Measurements from ENCODE around the gene SLC35G3.
"Not testable (repeated sequence)": the region's sequence is repeated elsewhere in the genome, so short reads cannot be mapped to it uniquely, and the experiment has no call there.

SLC35G3 gene

GRCh38 chr17:35213412-35213940 is 19.3 kb upstream of the SLC35G3 start:
- no peak for FAIRE-seq
- no peak for DNase-seq (ENCODE audit: extremely low spot score, insufficient read length, low read depth)

- FAIRE-seq (no peak), DNase-seq (ENCODE audit: extremely low spot score, insufficient read length, low read depth) (no peak)
Observed at GRCh38 chr17:35212668-35213067, 18.5 kb upstream of the SLC35G3 start.

GRCh38 chr17:35210741-35211140 is 16.5 kb upstream of the SLC35G3 start:
- no peak for DNase-seq (ENCODE audit: extremely low spot score, insufficient read length, low read depth)
- FAIRE-seq = no peak

- DNase-seq (ENCODE audit: extremely low spot score, insufficient read length, low read depth); FAIRE-seq: not testable (repeated sequence)
Observed at GRCh38 chr17:35202582-35202981, 8.4 kb upstream of the SLC35G3 start.

- FAIRE-seq; DNase-seq (ENCODE audit: extremely low spot score, insufficient read length, low read depth): not testable (repeated sequence)
Observed at GRCh38 chr17:35195062-35195461, 869 bp upstream of the SLC35G3 start.

- FAIRE-seq (peak; percentile 45), DNase-seq (ENCODE audit: extremely low spot score, insufficient read length, low read depth) (no peak)
Observed at GRCh38 chr17:35192708-35193107, 1.5 kb downstream of the SLC35G3 start.

GRCh38 chr17:35191001-35191695 is 3.0 kb downstream of the SLC35G3 start:
- FAIRE-seq = no peak

GRCh38 chr17:35189291-35189690 is 4.9 kb downstream of the SLC35G3 start:
- FAIRE-seq (no peak), DNase-seq (ENCODE audit: extremely low spot score, insufficient read length, low read depth) (no peak)

More at GRCh38 chr17:35191001-35191695, 3.0 kb downstream of the SLC35G3 start:
- no peak for DNase-seq (ENCODE audit: extremely low spot score, insufficient read length, low read depth)

- DNase-seq (ENCODE audit: extremely low spot score, insufficient read length, low read depth) = no peak
Observed at GRCh38 chr17:35188111-35188510, 6.1 kb downstream of the SLC35G3 start.

GRCh38 chr17:35187481-35187880 is 6.7 kb downstream of the SLC35G3 start:
- FAIRE-seq (no peak), DNase-seq (ENCODE audit: extremely low spot score, insufficient read length, low read depth) (no peak)

More at GRCh38 chr17:35188111-35188510, 6.1 kb downstream of the SLC35G3 start:
- no peak for FAIRE-seq

- FAIRE-seq (peak; percentile 81), DNase-seq (ENCODE audit: extremely low spot score, insufficient read length, low read depth) (peak; percentile 26)
Observed at GRCh38 chr17:35185849-35186248, 8.3 kb downstream of the SLC35G3 start.

- DNase-seq (ENCODE audit: extremely low spot score, insufficient read length, low read depth) (no peak), FAIRE-seq (no peak)
Observed at GRCh38 chr17:35184274-35184673, 9.9 kb downstream of the SLC35G3 start.

GRCh38 chr17:35183332-35183731 is 10.9 kb downstream of the SLC35G3 start:
- FAIRE-seq (no peak), DNase-seq (ENCODE audit: extremely low spot score, insufficient read length, low read depth) (no peak)

GRCh38 chr17:35179379-35179778 is 14.8 kb downstream of the SLC35G3 start:
- DNase-seq (ENCODE audit: extremely low spot score, insufficient read length, low read depth); FAIRE-seq: not testable (repeated sequence)

GRCh38 chr17:35176897-35177296 is 17.3 kb downstream of the SLC35G3 start:
- no peak for FAIRE-seq
- DNase-seq (ENCODE audit: extremely low spot score, insufficient read length, low read depth) = no peak

GRCh38 chr17:35175638-35176415 is 18.4 kb downstream of the SLC35G3 start:
- no peak for DNase-seq (ENCODE audit: extremely low spot score, insufficient read length, low read depth)
- no peak for FAIRE-seq

GRCh38 chr17:35174835-35175334 is 19.3 kb downstream of the SLC35G3 start:
- DNase-seq (ENCODE audit: extremely low spot score, insufficient read length, low read depth) (no peak), FAIRE-seq (no peak)

GRCh38 chr17:35172321-35172720 is 21.9 kb downstream of the SLC35G3 start:
- DNase-seq (ENCODE audit: extremely low spot score, insufficient read length, low read depth); FAIRE-seq: not testable (repeated sequence)

GRCh38 chr17:35171834-35172233 is 22.4 kb downstream of the SLC35G3 start:
- DNase-seq (ENCODE audit: extremely low spot score, insufficient read length, low read depth) (no peak), FAIRE-seq (no peak)

GRCh38 chr17:35170968-35171771 is 23.0 kb downstream of the SLC35G3 start:
- DNase-seq (ENCODE audit: extremely low spot score, insufficient read length, low read depth) = no peak
- FAIRE-seq = peak; percentile 81

All from GM18507 (cell line).